HT1080 (cell line): ENCODE results near the gene ADCY10. TPM values are rescaled to one million over a fixed set of nuclear protein-coding genes. Genes with fewer than 3 reads are reported as not detected.
"Not testable (repeated sequence)": the region's sequence is repeated elsewhere in the genome, so short reads cannot be mapped to it uniquely, and the experiment has no call there.

ENCODE experiments used
- DNase-seq: peaks from one replicate; pipeline ENCODE4 v3.0.0-alpha.2; 2015; ENCODE audit warnings: low read depth
- polyA plus RNA-seq, 2 experiments: library from polyadenylated mRNA; depleted of rRNA; stranded (reverse); fragments of >200 nt; gene quantifications; 2 replicates each; pipeline ENCODE4 v1.2.3, GENCODE V29; 2015
- total RNA-seq: library from RNA; depleted of rRNA; stranded (reverse); fragments of >200 nt; shearing (Covaris generic); gene quantifications from 2 replicates; pipeline ENCODE4 v1.2.3, GENCODE V29; 2014; rRNA removed

The ADCY10 gene, protein sequence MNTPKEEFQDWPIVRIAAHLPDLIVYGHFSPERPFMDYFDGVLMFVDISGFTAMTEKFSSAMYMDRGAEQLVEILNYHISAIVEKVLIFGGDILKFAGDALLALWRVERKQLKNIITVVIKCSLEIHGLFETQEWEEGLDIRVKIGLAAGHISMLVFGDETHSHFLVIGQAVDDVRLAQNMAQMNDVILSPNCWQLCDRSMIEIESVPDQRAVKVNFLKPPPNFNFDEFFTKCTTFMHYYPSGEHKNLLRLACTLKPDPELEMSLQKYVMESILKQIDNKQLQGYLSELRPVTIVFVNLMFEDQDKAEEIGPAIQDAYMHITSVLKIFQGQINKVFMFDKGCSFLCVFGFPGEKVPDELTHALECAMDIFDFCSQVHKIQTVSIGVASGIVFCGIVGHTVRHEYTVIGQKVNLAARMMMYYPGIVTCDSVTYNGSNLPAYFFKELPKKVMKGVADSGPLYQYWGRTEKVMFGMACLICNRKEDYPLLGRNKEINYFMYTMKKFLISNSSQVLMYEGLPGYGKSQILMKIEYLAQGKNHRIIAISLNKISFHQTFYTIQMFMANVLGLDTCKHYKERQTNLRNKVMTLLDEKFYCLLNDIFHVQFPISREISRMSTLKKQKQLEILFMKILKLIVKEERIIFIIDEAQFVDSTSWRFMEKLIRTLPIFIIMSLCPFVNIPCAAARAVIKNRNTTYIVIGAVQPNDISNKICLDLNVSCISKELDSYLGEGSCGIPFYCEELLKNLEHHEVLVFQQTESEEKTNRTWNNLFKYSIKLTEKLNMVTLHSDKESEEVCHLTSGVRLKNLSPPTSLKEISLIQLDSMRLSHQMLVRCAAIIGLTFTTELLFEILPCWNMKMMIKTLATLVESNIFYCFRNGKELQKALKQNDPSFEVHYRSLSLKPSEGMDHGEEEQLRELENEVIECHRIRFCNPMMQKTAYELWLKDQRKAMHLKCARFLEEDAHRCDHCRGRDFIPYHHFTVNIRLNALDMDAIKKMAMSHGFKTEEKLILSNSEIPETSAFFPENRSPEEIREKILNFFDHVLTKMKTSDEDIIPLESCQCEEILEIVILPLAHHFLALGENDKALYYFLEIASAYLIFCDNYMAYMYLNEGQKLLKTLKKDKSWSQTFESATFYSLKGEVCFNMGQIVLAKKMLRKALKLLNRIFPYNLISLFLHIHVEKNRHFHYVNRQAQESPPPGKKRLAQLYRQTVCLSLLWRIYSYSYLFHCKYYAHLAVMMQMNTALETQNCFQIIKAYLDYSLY (N-terminal part only)
- total RNA-seq = not detected in 2 replicates
- not detected in 2 replicates for polyA plus RNA-seq (2015; cell fraction: cytosol; rRNA removed)
- not detected in 2 replicates for polyA plus RNA-seq (2015; cell fraction: nucleus; rRNA removed)

DNA sequence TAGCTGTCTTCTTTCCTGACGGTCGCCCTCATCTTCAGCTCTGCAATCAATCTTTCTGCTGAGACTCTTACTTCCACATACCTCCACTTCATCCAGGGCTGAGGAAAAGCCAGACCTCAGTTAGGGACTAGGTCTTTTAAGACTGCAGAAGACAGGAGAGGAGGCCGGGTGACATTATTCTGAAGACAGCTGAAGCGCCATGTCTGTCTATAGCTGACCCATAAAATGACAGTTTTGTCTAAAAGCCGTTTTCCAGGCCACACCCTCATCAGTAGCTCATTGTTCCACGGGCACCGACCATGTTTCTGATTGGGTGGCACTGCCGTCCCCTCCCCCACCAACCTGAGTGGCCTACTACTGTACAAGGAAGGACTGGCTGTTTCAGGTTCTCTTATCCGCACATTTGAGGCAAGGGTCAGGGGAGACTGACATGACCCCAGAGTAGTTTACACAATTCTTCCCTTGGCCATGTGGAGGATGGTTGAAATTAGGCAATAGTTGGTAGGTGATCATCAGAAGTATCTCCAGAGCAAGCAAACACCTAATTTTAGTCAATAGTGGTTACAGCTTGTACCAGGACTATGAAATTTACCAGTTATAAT lies at the start of gene ADCY10:
Gene ADCY10 (minus strand): TSS at position 240 of the 602 bp plus-strand sequence. CDS start 8,994 bp downstream, outside the sequence.
- no peak for DNase-seq

DNA sequence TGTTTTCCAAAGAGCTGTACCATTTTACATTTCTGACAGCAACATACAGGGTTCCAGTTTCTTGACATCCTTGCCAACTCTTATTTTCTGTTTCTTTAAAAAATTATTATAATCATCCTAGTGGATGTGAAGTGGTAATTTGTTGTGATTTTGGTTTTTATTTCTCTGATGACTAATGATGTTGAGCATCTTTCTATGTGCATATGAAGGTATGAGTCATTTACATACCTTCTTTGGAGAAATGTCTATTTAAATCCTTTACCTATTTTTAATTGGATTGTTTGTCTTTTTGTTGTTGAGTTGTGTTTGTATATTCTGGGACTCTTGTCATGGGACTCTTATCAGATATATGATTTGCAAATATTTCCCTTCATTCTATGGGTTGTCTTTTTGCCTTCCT lies 43.8 kb upstream of the ADCY10 start:
- peak; percentile 15 for DNase-seq

DNA sequence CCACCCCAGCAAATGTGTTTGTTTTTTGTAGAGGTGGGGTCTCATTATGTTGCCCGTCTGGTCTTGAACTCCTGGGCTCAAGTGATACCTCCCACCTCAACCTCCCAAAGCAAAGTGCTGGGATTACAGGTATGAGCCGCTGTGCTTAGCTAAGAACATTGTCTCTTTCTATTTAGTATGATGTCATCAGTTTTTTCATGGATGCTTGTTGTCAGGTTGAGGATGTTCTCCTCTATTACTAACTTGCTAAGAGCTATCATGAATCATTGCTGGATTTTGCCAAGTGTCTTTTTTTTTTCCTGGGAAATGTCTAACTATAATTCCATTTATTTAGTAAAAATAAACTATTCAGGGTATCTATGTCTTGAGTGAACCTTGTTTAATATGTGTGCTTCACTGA lies 42.0 kb upstream of the ADCY10 start:
- no peak for DNase-seq

DNA sequence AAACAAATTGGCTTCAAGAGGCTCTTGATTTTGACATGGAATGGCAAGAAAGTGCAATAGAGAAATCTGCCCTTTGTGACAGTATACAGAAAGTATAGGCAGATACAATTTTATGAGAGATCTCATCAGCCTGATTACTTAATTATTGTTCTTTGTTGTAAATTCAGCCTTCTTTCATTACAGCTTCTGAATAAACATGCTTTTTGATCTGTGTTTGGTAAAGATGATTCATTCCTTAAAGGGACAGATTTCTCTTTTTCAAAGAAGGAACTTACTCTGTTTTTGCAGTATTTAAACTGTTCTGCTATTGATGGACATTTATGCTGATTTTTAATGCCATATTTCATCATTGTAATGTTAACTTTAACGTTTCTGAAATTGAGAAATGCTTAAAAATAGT lies 36.6 kb upstream of the ADCY10 start:
- DNase-seq = no peak

DNA sequence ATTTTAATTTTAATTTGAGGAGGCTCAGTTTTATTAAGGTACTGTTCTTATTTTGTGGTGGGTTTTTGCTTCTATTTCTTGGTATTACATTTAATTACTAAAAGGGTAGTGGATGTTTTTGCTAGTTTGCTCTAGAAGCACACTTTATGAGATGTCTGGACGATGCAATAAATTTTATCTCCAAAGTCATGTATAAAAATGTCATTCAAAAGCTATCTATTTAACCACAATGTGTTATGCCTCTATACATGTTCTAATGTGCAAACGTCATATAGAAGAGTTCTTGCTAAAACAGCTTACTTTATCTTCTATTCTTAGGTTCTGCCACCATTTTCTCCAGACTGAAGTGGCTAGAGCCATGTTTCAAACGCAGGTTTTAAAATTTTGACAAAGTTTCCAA lies 35.9 kb upstream of the ADCY10 start:
- DNase-seq = no peak

DNA sequence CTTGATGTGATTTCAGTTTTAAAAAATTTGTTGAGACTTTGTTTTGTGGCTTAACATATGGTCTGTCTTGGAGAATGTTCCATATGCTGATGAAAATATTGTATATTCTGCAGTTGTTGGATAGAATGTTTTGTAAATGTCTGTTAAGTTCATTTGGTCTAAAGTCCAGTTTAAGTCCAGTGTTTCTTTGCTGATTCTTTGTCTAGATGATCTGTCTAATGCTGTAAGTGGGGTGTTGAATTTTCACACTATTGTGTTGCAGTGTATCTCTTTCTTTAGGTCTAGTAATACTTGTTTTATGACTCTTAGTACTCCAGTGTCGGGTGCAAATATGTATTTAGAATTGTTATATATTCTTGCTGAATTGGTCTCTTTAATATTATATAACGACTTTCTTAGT lies 33.8 kb upstream of the ADCY10 start:
- no peak for DNase-seq

DNA sequence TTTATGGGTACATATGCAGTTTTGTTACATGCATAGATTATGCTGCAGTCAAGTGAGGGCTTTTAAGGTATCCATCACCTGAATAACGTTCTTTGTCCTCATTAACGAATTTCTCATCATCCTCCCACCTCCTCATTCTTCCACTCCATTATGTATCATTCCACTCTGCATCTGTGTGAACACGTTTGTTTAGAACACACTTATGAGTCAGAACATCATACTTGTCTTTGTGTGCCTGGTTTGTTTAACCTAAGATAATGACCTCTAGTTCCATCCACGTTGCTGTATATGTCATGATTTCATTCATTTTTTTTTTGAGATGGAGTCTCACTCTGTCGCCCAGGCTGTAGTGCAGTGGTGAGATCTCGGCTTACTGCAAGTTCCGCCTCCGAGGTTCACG lies 29.6 kb upstream of the ADCY10 start:
- no peak for DNase-seq

DNA sequence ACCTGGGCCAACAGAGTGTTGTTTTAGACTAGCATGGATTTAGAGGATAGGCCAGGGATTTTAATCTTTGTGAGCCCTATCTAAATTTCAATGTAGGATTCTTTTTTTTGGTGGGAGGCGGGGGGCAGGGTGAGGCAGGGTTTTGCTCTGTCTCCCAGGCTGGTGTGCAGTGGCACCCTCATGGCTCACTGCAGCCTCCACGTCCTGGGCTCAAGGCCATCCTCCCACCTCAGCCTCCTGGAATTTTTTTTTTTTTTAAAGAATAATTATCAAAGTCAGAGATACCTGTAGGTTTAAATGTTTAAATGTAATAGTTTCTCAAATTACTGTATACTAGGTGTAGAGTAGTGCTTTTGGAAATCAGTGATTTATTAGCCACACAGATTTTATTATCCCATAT lies 26.3 kb upstream of the ADCY10 start:
- no peak for DNase-seq

DNA sequence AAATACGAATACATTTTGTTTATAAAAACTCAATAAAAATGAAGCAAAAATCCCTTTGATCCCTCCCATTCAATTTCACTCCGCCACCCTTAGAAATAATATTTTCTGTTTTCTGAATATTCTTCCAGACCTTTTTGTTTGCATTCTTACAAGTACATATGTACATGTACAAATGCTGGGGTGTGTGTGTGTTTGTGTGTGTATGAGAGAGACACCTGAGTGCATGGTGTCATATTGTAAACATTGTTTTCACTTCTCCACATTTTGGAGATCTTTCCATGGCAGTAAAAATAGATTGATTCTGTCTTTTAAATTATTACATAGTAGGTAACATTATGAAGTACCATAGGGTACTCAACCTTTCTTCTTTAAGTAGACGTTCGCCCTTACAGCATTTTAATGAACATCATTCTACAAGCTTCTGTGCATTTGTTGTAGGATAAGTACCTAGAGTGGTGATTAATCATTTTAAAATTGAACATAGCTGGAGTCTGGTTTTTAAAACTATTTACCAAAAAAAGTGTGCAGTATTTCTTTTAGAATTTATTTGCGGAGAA lies 24.2 kb upstream of the ADCY10 start:
- DNase-seq = no peak

DNA sequence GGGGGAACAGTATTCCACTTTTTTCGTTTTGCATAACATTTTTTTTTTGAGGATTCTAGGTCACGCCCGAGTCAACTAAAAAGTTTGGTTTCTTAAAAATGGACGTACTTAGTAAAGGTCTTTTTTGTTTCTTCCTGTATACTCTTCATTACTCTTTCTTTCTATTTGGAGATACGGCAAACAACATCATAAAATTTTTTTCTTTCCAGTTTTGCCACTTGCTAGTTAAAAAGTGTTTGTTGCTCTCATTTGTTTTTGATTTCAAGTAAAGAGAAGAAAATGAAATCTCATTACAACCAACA lies 23.7 kb upstream of the ADCY10 start:
- no peak for DNase-seq

DNA sequence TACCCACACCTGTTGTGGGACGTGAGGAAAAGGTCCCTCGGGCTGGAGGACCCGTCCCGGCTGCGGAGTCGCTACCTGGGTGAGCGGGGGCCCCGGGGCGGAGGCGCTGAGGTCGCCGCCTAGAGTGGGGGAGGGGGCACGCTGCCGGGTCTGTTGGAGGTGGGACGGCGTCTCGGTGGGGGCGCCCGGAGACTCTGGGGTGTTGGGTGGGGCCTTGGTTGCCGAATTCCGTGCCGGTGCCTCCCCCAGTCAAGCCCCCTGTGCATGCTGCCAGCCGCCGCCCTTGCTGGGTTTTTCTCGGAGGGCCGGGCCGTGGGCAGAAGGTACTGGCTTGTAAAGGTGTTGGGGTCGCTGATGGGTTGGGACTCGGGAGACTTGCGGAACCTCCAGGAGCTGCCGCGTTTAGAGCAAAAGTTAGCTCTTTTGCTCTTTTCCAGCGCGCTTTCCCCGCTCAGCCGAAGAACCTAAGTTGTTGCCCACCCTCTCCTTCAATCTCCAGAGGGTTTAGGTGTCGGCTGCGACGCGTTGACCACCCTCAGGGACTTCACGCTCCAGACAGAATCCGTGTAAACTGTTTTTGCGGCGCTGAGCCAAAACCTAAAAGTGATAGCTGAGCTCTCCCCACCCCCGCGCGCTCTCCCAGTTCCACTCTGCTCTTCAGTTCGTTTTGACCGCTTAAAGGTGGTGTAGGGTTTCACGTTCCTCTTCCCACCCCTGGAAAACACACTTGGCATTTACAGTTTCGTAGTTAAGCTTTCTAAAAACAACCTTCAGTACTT lies 23.2 kb upstream of the ADCY10 start, which contains the start of gene MPC2:
Gene MPC2 (minus strand): TSS at position 143 of the 779 bp plus-strand sequence. CDS start 1,231 bp downstream, outside the sequence.
- peak; percentile 63 for DNase-seq

DNA sequence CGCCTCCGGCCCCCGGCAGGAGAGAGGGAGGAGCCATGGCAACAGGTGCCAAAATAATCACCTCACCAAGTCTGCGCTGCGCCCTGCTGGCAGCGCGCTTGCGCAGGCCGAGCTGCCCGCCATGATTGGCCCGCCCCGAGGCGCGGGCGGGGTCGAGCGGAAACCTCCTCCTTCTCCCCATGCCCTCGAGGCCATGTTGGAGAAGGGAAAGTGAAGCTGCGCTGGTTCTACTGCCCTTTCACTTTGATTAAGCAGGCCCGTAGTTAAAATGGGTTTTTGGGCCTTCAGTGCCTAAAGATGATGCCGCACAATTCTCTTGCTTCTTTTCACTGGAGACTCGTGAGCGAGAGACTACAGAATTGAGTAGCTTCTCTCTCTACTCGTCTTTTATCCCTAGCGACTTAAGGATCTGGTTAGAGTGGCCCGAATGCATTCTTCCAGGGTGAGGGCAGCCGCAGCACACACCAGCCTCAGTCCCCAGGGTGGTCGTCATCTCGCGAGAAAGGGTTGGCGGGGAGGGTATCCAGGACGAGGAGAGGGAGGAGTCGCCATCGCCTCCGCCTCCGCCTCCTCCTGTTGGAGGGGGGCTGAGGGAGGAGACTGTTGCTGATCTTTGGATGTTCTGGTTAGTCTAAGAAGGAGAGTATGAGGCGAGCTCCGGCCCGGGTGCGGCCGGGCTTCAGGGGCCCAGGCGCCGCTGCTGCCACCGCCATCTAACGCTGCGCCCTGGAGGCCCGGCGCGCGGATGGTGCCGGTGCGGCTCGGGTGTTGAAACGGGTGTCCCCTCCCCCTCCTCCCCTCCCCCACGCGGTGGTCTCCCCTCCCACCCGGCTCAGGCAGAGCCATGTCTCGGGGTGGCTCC lies 22.4 kb upstream of the ADCY10 start, which contains the start of gene DCAF6:
Gene DCAF6 (plus strand): TSS at position 616 of the 862 bp plus-strand sequence. CDS start 229 bp downstream, at position 845.
- DNase-seq = peak; percentile 99

DNA sequence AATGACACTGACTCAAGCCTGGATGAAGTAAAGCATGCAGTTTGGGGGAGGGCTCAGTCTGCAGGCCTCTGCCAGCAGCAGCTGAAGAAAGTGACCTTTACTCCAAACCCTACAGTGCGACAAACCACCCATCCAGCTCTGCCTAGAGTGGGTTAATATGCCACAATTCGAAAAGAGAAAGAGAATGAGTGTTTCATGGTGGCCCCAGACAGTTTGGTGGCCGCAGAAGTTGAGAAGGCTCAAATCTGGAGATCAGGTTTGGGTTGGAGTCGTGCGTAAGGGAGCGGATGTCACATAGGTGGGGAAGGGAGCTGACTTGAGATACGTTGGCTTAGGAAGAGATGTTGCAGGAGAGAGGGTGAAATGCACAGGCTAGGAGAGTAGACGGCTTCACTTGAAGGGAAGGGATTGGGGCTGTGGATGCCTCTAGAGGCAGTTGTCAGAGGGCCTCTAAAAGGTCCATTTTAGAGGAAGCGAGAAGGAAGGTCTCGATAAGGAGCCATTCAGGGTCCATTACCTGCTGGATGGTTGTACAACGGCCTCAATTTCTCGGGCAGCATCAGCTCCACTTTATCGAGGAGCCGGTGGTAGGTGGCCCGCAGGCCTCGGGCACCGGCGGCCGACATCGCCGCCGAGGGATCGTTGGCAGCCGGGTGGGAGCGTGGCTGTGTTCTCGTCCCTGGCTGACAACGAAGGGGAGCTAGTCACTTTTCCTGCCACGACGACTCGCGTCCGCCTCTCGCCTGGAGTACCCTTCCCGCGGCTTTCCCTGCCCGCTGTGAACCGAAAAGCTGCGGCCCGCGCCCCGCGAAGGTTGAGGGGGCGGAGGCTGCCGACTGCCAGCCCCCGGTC lies 21.5 kb upstream of the ADCY10 start:
- DNase-seq = peak; percentile 54

DNA sequence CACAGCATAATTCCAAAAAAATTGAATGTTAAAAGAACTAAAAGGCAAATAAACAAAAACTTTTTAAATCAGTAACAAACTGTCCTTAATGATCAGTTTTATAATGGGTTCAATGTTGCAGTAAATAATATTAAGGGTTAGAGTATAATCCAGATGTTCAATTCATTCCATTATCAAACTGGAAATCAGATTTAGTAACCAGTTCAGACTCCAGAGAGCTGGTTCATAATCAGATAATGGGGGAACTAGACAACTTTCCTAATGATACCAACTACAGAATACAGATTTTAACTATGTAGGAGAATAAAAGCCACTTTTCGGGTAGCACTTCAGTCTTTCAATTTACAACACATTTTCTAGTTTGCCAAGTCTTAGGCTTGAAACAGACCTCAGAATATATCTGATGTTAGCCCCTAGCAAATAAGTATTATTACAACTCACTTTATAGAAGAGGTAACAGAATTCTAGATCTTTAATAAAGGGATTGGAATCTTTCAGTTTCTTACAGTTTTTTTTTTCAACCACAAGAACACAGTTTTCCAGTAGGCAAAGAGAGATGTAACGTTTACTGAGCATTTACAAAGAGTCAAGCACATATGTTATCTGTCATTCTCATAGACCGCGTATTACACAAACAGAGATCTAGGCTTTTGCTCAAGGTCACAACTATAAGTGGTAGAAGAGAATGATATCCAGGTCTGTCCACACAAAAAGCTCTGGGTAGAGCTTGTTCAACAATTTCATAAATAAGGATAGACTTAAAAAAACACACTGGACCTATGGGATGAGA lies 20.7 kb upstream of the ADCY10 start:
- no peak for DNase-seq

DNA sequence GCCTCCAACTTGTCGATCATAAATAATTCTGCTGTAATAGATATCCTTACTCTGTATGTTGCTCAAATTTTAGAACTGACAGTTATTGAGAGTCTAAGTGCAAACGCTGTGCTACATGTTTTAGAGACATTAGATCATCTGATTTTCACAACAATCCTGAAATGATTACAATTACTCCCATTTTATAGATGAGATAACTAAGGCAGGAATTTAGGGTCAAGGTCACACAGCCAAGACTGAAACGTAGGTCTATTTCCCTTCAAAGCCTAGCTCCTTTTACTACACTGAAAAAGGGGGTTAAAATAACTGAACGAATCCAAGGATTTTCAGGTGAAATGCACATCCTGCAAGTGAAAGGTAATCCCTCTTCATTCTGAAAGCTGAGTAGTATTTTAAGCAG lies 19.9 kb upstream of the ADCY10 start:
- DNase-seq = no peak

DNA sequence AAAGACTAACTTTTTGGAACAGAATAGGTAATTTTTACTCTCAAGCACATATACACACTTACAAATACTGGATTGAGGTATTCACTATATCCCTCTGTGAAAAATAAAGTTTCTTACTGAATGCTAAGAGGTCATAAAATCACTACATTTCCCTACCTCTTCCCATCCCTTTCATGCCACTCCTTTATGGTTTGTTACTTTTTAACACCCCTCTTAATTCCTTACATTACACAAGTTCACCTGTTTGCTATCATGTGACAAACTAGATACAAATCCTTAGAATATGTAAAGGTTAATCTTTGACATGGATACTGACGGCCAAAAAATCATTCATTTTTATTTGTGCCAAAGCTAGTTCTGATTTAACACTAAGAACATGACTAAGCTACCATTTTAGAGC lies 15.8 kb upstream of the ADCY10 start:
- DNase-seq = no peak

DNA sequence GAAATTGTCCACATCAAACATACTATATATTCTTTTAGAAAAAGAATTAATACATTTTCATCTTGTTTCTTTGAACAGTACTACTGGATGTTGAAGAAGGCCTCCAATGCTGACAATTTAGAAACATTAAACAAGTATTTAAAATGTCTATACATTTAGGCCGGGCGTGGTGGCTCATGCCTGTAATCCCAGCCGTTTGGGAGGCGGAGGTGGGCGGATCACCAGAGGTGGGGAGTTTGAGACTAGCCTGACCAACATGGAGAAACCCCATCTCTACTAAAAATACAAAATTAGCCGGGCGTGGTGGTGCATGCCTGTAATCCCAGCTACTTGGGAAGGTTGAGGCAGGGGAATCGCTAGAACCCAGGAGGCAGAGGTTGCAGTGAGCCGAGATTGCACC lies 15.0 kb upstream of the ADCY10 start:
- DNase-seq = not testable (repeated sequence)
